ENCODE data around the gene OGA.

The OGA gene

DNA sequence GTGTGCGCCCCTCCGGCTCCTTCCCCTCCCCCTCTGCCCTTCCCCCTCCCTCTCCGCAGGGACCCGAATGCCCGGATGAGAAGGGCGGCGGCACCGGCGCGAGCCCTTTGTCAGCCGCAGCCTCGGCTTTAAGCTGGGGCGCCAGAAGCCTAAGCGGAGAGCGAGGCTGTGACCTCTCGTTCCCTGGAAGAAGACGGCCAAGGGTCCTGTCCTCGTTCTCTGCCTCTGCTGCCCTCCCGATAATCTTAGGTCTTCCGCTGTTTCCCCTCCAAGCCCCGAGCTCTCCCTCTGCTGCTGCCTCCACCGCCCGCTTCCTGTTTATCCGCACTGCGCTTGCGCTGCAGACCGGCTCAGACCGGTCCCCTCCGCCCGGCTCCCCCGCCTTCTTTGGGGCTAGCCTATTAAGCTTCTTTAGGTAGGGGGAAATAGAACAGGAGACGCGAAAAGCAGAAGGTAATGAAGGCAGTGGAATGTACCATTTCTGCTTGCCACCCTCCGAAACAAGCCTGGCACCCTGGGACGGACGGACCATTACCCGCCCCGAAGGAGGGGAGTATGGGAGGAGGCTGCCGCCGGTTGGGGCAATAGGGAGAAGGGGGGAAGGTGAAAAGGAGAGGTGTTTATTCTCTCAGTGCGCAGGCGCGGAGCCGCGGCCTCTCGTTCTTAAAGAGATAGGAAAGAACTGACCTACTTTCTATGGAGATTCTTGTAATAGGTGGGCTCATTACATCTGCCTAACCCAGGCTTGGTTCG is at the start of gene OGA:
OGA (minus strand) TSS at position 326 of the 753 bp plus-strand sequence. CDS start 422 bp downstream, outside the sequence.
- DNase-seq = peak; percentile 100

DNA sequence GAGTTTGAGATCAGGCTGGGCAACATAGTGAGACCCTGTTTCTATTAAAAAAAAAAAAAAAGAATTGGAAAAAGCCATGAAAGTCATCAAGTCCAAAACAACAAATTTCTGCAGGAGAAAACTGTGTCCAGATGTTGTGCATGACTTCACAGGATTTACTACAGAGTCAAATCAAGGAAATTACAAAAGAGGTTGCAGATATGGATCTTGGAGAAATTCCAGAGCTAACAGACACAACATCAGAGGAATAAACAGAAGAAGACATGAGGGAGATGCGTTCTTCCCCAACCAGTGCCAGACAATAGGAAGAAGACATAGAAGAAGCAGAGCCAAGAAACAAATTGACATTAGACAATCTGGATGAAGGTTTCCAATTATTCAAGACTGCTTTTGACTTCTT is 49.7 kb upstream of the OGA start:
- DNase-seq = no peak

DNA sequence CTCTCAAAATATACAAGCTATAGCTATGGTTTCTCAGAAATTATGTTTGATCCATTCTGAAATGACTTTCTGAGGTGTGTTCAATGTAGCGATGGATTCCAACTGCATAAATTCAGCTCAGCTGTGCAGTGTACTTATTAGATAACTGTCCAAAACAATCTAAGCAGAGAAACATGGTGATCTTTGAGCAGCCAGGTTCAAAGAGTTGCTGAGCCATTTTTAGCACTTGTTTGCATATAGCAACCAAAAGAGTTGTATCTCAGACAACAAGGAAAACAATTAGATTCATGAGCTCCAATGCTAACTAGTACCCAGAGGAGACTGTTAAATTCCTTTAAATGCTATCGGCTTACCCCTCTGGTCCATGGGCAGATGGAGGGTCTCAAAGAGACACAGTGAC is 41.3 kb upstream of the OGA start:
- DNase-seq = no peak

DNA sequence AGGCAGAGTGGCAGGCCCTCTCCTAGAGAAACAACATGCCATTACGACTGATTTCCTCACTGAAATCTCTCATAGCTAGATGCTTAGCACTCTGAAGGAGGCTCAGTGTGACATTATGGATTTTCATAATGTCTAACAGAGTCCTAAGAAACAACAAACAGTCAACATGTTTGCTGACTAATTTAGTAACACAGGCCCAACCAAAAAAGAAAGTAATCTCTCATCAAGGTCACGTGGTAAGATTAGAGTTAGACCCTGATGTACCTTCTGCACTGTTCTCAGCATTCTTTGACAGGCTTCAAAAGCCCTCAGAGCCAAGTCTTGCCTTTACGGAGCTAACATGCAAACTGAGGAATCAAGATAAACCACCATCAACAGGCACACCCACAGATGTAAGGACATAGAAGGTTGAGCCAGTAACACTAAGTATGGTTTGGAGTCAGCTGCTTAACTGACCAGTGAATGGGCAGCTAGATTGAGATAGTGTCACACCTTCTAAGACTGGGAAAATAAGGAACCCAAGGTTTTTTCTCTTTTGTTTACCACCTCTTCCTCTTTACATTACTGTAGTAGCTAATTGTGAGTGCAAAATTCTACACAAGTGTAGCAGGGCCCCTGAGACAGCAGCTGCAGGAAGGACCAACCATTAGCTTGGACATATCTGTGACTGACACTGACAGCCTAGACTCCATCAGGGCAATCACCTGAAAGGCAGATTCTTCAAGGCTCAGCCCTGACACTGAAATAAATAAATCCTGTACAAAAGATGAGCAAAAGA is 40.7 kb upstream of the OGA start:
- no peak for DNase-seq

DNA sequence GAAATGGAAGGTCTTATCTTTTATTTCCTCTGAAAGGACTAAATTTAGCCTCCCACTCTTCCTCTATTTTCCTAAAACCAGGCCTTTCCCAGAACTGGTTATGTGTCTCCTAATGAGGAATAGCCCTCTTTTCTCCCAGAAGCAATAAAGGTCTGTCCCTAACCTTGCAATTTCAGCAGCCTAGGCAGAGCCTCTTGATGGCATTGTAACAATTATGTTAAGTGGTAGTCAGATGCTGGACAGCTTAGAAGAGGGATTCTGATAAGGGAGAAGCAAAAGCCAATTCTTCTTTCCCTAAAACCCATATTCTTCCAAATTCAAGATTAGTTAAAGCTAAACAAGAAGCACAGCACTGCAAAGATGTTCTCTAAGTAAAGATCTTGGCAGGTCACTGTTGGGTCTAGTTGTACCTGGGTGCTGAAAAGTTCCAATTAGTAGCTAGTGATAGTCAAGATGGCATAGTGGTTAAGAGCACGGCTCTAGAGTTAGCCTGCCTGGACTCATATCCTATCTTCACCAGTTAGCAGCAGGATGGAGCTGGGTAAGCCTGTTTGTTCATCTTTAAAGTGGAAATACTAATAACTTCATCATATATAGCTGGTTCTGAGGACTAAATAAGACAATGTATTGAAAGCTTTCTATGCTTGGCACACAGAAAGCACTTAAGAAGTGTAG is 39.7 kb upstream of the OGA start:
- no peak for DNase-seq

DNA sequence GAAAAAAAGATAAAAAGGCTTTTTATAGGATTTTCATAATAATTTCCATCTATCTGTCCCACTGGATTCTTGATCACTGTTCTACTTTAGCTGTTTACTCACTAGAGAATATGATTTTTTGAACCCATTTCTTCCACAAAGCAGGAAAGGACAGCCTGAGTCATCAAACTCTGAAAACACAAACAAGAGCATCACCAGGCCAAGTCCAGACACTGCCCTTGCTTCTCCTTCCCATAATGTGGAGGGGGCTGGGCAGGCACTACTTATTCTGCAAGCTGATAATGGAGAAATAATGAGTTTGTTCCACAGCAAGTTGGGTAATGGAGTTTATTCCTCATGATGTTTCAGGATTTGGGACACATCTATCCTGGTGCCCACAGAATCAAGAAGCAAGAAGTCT is 38.4 kb upstream of the OGA start:
- DNase-seq = no peak

DNA sequence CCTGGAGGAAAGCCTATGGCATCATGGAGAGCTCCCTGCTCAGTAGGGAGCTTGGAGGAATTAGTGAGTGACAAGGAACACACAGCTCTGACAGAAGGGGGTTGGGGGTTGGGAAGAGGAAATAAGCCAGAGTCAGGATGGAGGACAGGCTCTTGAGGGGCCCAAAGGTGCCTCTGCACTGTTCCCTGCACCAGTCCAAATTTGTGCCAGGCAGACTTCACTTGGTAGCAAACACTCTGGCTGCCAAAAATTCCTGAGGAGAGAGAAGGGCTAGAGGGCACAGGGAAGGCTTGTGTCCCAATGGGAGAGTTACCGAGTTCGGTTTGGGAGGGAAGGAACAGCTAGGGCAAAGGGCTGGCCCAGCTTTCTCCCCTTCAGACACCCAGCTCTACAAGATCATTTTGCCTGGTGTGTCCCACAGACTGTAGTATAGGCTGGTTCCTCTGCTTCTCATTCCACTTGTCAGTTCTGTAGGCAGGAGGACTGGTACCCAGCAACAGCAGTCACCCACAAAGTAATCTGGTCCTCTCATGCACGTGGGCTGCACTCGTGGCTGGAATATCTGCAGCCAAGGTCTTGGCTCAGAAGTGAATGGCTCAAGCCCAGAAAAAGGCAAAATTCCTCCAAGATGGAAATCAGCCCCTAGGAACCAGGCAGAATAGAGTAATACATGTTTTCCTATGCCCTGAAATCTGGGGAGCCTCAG is 33.3 kb upstream of the OGA start:
- DNase-seq = no peak

DNA sequence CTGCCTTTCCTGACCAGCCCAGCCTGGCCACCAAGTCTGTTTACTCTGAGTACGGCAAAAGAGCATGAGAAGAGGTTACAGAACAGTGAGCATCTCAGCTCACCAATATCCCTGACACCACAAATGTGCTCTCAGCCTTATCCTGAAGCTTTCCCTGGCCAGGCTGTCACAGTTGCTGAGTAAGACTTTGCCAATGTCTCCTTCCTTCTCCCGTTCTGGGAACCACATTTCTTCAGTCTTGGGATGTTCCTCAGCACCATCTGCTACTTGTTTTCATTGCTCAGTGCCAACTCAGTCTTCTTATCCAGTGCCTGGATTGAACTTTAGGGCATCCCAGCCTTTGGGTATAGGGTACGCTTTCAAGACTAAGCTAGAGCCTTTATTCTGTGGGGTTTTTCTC is 32.5 kb upstream of the OGA start:
- DNase-seq = no peak

DNA sequence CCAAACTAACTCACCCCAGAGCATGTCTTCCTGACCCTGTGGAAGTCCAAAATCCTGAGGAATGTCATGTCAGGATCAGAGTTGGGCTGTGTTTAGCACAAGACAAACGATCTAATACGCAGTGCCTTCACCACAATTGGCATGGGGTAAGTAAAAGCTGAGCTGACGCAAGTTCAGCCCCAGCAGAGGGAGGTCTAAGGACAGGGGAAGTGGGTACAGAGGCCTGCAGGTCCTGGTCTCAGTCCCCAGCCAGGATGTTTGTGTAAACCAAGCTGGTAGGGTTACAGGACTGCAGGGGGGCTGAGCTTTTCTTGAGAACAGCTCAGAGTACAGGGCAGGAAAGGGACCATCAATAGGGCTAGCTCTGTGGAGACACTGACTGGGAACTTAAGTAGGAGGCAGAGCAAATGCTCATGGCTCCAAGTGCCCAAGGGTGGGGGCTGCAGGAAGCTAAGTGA is 30.7 kb upstream of the OGA start:
- DNase-seq = no peak

DNA sequence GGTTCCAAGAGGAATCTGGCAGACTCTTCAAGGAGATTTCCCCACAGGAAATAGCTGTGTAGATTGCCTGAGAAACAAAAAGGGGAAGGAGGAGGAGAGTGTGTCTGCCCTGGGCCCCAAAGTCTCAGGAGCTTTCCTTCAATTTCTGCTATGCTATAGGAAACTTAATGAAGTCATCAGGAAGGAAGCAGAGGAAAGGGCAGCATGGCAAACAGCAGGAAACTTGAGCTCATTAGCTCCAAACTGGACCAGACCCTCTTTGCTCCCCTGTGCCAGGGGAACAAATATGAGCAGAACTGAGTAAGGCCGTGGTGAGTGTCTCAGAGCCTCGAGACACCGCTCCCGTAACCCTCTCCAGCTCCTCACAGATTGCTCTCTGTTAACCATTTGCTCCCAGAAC is 30.2 kb upstream of the OGA start:
- DNase-seq = no peak

DNA sequence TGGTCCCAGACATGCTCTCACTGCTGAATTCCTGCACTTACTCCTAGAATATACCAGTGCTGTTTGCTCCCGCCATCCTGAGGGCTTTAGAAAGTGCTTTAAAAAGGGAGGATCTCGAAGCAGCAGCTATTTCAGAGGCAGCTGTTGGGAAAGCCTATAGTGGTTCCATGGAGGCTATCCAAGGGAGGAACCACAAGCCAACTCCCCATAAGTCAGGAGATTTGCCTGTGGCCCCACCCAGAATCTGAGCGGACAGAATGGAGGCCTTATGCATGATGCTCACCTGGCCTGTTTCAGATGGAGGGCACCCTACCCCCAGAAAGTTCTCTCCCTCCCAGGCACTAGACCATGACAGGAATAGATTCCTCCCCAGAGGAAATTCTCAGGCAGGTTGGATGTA is 27.6 kb upstream of the OGA start:
- no peak for DNase-seq

DNA sequence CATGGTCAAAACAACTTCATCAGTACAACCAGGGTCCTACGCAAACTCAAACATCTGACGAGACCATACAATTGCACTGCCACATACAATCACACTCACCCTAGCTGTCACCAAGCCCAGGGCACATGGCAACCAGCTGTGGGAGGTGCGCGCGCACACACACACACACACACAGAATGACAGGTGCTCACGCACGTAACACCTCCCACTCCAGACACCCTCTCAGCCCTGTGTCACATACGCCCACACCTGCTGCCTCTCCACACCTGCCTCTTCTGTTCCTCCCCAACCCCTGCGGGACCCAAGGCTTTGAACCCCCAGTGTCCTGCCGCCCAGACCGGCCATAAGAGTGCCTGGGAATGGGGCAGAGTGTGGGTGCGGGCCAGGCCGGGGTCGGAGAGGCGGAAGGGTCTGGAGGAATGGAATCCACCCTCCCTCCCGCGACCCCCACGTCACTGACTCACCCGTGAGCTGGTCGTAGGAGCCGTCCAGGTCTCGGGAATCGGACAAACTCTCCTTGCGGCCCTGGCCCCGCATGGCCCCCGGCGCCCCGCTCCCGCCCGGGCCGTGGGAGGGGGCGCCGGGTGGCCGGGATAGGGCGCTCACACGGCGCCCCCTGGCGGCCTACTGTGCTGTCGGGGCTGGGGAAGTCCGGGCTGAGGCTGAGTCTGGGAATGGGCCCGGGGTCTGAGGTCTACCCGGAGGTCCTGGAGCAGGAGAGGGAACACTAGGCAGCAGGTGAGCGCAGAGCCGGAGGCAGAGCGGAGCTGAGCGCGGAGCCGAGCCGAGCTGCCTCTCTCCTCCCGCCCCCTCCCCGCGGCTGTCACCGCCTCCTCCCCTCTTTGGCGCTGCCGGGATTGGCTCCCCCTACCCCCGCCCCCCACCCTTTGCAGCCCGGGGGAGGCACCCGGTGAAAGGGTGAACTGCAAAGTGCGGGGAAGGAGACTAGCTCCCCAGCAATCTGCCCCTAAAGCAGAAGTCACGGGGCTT is 25.1 kb upstream of the OGA start, which contains the start of gene KCNIP2:
KCNIP2 (minus strand) TSS at position 769 of the 990 bp plus-strand sequence; CDS start at position 537, 232 bp downstream.
- DNase-seq = peak; percentile 95

DNA sequence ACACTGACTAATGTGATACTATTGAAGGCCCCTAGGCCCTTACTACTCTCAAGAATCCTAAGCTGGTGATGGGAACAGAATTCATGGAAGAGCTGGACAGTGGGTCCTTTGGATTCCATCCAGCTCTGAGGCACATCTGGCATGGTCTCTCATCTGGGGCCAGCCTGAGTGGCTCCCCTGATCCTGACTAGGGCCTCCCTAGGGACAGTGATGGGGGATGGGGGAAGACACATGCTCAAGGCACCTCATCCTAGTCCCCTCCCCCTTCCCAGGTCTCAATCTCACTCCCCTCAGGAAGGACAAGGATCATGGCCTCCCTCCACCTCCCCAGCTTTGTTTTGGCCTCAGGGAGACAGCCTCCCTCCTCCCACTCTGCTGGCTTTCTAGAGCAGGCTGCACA is 23.6 kb upstream of the OGA start:
- DNase-seq = no peak

DNA sequence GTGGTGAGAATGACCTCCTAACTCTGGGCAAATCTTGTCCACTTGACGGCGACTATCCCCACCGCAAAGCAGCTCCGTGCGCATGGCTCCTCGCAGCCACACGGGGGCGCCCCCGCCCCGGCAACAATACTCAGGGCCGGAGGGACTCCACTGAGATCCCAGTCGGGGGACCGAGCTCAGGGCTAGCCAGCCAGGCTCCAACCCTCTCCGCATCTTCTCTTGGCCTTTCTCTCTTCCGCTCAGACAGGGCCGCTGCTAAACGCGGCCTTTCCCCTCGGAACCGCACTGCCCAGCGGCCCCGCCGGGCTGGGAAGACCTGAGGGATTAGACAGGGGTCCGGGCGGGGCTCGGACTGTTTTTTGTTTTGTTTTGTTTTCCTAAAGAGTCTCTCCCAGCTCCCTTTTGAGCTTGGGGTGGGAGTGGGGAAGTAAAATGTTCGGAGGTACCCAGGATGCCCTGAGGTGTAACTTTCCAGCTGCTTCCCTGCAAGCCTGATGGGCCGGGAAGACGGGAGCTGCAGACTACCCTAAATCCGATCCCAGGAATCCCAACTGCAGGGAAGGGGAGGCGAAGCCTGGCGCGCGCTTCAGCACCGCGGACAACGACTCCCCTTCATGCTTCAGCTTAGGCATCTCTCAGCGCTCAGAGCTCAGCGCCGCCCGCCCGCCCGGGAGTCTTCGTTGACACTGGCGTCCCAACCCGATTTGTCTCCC is 22.7 kb upstream of the OGA start:
- peak; percentile 91 for DNase-seq

DNA sequence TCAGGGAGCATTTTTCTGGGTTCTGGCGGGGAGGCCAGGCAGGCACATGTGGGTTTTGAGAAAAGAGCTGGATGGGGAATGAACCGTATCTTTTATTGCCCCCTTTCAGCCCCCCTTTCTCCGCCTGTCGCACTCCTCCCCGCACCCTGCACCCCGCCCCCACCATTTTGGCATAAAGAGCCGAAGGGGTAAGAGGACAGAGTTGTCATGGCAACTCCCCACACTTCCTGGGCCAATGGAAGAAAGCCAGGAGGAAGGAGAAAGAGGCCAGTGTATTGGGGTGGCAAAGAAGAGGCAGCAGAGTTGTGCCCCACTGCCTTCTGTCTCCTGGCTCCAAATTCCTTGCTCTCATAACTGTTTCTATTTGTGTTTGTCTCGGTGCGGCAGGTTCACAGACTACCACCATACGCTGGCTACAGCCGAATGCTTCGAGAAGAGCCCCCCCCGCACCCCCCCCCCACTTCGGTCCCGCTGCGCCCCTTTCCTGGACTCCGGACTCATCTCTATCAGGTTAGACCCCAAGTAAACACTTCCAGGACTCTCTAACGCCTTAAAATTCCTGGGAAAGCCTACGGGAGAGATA is 21.9 kb upstream of the OGA start:
- DNase-seq = peak; percentile 50

DNA sequence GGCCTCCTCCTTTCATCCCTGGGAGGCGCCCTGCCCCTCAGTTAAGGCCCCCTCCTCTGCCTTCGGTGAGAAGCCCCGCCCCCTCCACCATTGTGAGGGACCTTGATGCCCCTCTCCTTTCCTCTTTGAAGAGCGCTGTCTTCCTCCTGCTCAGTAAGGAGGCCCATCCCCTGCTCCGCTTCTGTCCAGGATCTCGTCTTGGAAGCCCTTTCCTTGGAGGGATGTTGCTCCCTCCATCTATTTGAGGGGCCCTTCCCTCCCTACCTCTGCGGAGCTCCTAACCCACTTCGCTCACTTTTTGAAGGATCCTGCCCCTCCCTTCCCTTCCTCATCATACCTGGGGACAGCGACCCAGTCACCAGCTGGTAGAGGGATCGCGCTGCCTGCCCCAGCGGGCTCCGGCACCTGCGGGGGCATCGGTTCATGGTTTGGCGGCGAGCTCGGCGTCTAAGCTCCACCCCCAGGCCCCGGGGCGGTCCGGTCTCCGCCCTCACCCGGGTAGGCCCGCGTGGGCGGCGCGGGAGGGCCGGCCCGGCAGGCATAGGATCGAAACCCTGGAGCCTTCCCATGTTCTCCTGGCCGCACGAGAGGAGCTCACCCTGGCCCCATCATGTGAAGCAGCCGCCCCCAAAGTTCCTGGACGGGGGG is 21.3 kb upstream of the OGA start:
- peak; percentile 57 for DNase-seq

DNA sequence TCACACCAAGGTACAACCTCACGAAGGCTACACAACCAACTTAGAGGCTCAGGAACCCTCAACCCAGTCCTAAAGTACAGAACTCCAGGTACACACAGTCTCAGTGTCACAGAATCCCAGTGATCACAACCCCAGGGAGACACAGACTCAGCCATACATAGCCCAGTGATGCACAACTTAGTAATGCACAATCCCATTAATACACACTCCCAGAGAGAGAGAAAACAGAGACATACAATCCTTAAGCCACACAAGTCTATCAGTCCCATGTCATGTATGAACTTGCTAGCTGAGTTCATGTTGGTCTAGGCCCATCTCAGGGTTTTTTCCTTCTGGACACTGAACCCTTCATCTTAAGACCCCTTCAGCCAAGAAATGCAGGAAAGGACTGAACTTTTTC is 20.8 kb upstream of the OGA start:
- DNase-seq = no peak

DNA sequence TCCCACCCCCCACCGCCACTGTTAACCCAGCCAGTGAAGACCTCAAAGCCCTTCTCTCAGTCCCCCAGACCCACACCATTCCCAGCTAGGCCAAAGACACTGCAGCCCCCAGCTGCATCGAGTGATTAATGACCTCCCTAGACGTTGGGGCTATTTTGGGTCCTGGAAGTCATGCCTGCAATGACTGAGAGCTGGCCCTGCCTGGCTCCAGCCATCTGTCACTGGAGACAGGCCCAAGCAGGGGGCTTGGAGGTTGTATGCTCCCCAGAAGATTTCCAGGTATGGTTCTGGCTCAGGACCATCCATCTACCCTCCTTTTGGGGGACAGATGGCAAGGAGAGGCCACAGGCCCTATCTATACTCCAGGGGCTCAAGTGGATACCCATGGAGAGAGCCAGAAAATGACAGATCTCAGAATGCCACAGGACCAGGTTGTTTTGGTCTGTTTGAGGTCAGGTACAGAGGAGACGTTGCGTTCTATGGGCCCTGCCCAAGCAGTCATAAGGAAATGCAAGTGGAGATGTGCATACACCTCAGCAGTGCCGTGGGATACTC is 20.2 kb upstream of the OGA start:
- DNase-seq = no peak

DNA sequence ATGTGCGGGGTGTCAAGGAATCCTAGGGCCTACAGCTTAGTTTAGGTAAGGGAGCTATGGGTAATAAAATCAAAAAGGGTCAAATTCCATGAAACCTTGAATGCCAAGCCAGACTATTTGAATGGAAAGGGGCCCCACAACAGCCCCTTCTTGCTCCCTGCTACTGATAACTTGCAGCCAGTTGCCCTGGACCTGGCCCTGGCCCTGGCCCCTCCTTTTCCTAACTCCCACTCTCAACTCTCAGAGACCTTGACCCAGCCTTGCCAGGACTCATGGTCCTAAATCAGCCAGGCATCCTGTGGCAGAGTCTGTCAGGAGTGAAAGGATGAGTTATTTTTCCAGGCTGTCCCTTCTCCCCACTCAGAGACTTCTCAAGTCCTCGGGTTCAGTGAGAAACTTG is 19.5 kb upstream of the OGA start:
- no peak for DNase-seq

DNA sequence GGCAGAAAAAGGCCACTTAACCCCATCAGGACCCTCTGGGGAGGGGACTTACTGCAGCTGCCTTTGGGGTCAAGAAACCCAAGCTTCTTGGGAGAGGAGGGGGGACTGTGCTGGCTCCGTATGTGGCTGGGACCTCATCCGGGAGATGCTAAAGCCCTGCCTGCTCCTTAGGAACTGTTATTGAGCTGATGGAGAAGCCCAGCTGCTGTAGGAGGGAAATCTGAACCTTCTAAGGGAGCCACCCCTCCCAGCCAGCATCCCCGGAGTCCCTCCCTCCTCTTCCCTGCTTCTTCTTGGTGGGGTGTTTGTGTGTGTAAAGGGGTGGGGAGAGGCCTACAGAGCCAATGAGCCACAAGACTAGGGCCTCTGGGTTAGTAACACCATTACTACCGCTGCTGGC is 17.1 kb upstream of the OGA start:
- no peak for DNase-seq

All from DMS53 (cell line).